Keratinocyte (primary cell): Measurements from ENCODE around the gene PLEKHA6.

ENCODE experiments used
- CTCF ChIP-seq, 3 experiments: IDR thresholded peaks in 1 of 3; conservative IDR thresholded peaks in 1 of 3; optimal IDR thresholded peaks in 1 of 3; 2 replicates in 2 of 3; 3 replicates in 1 of 3; pipeline versions ENCODE3 to v1.5.1; 2011; ENCODE audit warnings: low read length in 3 of 3, mild to moderate bottlenecking in 3 of 3, moderate library complexity in 2 of 3, control low read depth in 1 of 3, inconsistent platforms in 1 of 3; ENCODE audit not compliant: insufficient read depth in 2 of 3; ENCODE audit errors: extremely low read depth in 1 of 3
- EZH2 ChIP-seq: IDR thresholded peaks from one replicate; pipeline ENCODE4 v1.6.1; 2012; ENCODE audit warnings: inconsistent platforms, mild to moderate bottlenecking, low read length, moderate library complexity

- no peak for TF ChIP-seq CTCF (optimal IDR thresholded peaks at IDR 0.05 in 1 of 3, IDR thresholded peaks at IDR 0.05 in 1 of 3, conservative IDR thresholded peaks at IDR 0.05 in 1 of 3; ENCODE audit: extremely low read depth in 1 of 3, insufficient read depth in 2 of 3, low read length in 3 of 3)
- TF ChIP-seq EZH2 = no peak
Observed at GRCh38 chr1:204370176-204370575, 10.4 kb upstream of the PLEKHA6 start.
